HG03432 (cell line): Measurements from ENCODE around the gene KRTAP12-1.
"Not testable (repeated sequence)": the region's sequence is repeated elsewhere in the genome, so short reads cannot be mapped to it uniquely, and the experiment has no call there.

ENCODE experiments used
- ATAC-seq: cut with Tn5 transposase; IDR thresholded peaks from one replicate; pipeline ENCODE4 v1.9.1; 2021; ENCODE audit warnings: mild to moderate bottlenecking, moderate library complexity; ENCODE audit not compliant: unreplicated experiment

KRTAP12-1 gene

DNA sequence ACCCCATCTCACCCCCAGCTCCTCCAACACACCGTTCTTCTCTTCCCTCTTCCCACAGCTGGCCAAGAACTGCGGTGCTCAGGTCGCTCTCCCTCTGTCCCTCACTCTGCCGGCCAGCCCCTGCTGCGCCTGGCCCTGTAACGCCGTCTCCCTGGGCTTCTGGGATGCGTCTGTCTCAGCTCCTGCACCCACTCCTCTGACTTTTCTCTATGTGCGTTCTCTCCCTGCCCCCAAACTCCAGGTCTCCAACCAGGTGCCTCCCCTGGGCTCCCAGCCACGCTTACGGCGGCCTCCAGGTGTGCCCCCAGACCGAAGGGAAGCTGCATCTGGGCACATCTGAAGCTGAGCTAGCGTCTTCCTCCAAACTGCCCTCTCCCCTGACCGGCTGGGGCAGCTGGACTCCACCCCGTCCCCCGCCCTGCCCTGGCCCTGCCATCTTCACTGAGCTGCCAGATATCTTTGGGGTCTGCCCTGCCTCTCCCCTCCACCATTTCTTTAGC, 17.6 kb upstream of the KRTAP12-1 start:
- ATAC-seq = no peak

DNA sequence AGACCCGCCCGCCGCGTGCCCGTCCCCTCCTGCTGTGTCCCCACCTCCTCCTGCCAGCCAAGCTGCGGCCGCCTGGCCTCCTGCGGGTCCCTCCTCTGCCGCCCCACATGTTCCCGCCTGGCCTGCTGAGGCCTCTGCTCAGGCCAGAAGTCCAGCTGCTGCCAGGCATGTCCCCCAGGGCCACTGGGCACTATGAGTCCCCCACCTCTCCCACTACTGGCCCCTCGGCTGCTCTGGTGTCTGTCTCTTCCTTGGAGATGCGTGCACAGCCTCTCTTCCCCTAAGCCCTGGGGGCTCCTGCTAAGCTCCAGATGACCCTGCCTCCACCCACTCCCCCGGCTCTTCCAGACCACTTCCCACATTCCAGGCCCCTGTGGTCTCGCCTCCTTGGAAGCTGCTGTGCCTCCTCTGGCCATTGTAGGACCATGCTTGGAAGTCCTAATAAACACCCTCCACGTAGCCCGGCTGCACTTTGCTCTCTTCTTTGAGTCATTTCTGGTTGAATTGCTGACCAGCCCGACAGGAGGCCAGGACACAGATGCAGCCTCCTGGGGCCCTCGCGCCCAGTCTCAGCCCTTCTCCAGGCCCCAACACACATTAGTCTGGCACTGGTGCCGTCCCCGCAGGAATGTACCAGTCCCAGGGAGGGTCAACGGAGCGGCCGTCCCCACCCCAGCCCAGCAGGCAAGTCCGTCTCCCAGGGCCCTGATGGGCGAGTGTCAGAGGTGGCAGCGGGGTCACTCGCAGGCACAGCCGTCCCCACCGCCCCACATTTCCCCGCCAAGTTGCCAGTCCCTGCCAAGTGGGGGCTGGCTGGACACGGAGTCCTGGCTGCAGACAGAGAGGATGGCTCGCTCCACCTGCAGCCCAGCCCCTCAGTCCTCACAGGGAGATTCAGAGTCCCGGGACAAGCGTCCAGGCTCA, 16.1 kb upstream of the KRTAP12-1 start:
- ATAC-seq = no peak

DNA sequence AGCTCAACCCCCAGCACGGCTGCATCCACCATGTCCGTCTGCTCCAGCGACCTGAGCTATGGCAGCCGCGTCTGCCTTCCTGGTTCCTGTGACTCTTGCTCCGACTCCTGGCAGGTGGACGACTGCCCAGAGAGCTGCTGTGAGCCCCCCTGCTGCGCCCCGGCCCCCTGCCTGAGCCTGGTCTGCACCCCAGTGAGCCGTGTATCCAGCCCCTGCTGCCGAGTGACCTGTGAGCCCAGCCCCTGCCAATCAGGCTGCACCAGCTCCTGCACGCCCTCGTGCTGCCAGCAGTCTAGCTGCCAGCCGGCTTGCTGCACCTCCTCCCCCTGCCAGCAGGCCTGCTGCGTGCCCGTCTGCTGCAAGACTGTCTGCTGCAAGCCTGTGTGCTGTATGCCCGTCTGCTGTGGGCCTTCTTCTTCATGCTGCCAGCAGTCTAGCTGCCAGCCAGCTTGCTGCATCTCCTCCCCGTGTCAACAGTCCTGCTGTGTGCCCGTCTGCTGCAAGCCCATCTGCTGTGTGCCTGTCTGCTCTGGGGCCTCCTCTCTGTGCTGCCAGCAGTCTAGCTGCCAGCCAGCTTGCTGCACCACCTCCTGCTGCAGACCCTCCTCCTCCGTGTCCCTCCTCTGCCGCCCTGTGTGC, 15.3 kb upstream of the KRTAP12-1 start, which contains the start of gene KRTAP10-12:
Gene KRTAP10-12, plus strand, starts transcription at position 1 of the 639 bp plus-strand sequence. Its CDS starts 30 bp downstream, at position 31.
- not testable (repeated sequence) for ATAC-seq

- ATAC-seq = no peak
Measured at GRCh38 chr21:44696572-44696971, 14.6 kb upstream of the KRTAP12-1 start.

DNA sequence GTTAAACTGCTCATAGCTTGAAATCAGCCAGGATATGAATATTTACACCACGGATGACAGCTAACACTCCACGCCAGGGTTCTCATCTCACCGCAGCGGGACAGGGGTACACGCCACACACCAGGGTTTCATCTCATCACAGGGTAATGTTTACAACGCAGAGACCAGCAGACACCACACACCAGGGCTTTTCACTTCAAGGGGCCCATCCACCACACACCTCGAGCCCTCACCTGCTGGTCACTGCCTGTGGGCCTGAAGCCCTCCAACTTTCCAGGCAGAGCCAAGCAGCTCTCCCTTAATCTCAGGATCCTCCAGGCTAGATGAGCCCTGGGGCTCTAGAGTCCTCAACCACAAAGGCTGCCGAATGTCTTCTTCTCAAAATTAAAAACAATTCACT, 13.7 kb upstream of the KRTAP12-1 start:
- no peak for ATAC-seq

DNA sequence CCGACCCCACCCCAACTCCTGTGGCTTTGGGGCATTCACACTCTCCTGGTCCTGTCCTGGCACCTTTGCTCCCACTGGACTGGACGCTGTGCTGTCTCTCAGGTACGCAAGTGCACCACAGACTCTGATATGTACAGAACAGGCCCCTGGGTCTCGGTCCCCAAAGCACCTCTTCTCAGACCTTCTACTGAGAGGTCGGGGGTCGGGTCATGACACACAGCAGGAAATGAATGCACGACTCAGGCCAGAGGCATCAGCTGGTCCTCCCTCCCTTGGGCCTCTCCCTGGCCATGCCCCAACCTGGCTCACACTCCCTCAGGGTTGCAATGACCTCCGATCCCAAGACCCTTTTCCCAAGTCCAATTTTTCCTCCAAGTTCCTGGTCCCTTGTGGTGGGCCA, 13.2 kb upstream of the KRTAP12-1 start:
- ATAC-seq = no peak

GRCh38 chr21:44694776-44695175, 12.8 kb upstream of the KRTAP12-1 start:
- ATAC-seq = no peak

DNA sequence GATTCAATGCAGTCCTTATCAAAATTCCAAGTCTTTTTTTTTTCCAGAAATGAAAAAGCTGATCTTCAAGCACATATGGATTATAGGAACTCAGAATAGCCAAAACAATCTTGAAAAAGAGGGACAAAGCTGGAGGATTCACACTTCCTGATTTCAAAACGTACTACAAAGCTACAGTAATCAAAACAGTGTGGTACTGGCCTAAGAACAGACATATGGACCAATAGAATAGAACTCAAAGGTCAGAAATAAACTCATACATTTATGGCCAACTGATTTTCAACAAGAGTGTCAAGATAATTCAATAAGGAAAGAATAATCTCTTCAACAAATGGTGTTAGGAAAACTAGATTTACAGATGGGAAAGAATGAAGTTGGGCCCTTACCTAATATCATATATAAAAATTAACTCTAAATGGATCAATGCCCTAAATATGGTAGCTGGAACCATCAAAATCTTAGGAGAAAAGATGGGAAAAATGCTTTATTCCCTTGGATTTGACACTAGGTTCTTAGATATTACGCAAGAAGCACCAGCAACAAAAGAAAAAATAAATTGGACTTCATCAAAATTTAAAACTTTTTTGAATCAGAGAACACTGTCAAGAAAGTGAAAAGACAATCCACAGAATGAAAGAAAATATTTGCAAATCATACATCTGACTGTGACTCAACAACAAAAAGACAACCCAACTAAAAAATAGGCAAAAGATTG, 11.0 kb upstream of the KRTAP12-1 start:
- ATAC-seq = no peak

DNA sequence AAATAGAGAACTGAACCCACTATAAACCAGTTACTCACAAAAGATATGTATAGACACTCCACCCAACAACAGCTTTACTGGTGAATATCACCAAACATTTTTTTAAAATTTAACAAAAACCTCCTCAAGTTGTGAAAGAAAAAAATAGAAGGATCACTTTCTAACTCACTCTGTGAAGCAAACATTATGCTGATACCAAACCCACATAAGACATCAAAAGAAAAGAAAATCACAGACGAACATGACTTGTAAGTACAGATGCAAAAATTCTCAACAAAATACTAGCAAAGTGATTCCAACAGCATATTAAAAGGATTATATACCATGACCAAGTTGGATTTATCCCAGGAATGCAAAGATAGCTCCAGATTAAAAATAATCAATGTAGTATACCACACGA, 9.7 kb upstream of the KRTAP12-1 start:
- no peak for ATAC-seq

DNA sequence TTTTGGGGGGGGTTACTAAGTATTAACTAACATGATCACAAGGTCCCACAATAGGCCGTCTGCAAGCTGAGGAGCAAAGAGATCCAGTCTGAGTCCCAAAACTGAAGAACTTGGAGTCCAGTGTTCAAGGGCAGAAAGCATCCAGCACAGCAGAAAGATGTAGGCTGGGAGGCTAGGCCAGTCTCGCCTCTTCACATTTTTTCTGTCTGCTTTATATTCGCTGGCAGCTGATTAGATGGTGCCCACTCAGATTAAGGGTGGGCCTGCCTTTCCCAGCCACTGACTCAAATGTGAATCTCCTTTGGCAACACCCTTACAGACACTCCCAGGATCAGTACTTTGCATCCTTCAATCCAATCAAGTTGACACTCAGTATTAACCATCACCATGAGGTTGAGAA, 7.8 kb upstream of the KRTAP12-1 start:
- ATAC-seq = not testable (repeated sequence)

- no peak for ATAC-seq
Measured at GRCh38 chr21:44687671-44688070, 5.7 kb upstream of the KRTAP12-1 start.

DNA sequence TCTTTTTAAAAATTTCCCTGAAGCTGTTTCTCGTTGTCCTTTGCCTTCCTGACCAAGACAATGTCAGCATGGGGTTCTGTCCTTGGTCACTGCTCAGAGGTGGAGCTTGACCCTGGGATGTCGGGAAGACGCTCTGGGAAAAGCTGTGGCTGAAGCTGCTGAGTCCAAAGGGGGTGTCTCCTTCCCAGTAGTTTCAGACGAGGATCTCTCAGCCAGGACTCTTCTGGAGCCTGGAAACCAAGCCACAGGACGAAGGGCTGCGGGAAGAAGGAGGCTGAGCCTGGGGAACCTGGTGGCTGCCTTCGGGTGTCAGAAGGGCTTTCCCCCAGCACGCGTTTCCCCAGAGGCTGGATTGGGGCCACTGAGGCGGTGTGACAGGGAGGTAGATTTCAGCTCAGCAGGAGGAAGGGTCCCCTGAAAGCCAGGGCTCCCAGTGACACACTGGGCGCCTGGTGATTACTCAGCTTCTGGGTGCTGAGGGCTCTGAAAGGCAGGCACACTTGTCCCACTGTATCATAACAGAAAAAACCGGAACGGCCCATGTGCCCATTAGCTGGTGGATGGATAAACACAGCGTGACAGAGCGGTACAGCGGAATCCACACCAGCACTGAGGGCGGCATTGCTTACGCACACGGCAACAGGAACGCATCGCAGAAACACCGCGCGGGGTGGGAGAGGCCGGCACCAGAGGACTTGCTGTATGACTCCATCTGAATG, 5.0 kb upstream of the KRTAP12-1 start:
- ATAC-seq = no peak

DNA sequence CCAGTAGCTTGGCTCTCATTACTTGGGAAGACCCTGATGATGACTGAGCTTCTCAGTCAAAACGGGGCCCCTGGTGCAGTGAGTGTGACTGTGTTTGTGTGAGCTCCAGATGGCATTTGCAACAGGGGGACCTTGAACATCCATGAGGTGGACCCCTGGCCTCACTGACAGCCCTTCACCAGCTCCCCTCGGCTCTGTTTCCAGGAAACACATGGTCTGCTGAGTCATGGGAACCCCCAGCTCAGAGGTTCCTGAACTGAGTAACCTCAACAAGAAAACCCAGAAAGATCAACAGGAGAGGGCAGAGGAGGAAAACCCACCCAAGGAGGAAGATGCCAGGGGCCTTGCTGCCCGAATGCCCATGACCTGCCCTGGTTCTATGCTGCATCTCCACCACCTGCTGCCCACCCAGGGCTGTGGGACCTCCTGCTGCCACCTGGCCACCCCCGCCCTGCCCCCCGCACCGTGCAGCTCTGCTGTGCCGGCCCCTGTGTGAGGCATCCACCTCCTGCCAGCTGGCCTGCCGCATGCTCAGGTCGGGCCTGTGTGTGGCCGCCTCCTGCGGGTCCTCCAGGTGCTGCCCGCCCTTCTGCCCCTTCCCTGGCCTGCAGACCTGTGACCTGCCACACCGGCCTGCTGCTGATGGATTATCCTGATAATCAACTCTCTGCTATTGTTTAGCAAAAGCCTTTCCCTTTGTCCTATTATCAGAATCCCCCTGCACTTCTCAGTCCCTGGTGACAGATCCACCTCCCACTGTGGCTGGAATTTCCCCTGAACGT, 4.2 kb upstream of the KRTAP12-1 start:
- ATAC-seq = no peak

DNA sequence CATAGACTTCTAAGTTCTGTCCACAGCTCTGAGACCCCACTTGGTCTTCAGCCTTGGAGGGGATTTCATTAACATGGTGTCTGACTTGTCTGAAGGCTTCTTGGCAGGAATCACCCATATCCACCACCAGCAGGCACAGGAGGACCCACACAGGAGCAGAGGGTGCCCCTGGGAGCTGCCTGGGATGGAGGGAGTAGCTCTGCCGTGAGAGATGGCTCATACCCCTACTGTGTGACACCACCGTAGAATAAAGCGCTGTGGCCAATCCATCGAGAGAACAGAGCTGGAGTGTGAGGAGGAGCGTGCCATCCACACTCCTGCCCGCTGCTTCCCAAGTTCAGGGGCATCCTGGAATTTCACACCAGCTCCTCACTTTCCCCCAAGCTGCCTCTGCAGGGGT, 3.1 kb upstream of the KRTAP12-1 start:
- not testable (repeated sequence) for ATAC-seq

DNA sequence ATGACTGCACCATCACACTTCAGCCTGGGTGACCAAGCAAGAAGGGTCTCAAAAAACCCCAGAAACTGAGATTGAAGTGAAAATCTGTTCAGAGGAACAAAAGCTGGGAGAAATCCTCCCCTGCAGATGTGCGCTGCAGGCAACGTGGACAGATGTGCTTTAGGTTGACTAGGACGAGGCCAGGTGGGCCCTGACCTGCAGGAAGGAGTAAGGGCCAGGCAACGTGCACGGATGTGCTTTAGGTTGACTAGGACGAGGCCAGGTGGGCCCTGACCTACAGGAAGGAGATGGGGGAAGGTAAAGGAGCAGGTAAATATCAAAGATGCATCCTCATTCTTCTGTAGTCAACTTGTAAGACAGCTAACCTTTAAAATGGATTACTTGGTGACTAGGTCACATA, 2.5 kb upstream of the KRTAP12-1 start:
- ATAC-seq = no peak

DNA sequence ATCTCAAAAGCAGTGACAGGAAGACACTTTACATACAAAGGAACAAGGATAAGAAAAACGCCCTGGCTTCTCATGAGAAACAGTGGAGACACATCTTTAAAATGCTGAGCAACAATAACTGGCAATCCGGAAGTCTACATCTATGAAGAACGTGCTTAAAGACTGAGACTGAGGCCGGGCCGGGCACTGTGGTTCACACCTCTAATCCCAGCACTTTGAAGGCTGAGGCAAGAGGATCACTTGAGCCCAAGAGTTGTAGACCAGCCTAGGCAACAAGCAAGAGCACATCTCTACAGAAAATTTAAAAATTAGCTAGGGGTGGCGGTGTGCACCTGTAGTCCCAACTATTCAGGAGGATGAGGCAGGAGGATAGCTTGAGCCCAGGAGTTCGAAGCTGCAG, 2.1 kb upstream of the KRTAP12-1 start:
- ATAC-seq = no peak

GRCh38 chr21:44682580-44683151, 703 bp upstream of the KRTAP12-1 start:
- ATAC-seq = no peak

- no peak for ATAC-seq
Measured at GRCh38 chr21:44681152-44681551, 811 bp downstream of the KRTAP12-1 start.

DNA sequence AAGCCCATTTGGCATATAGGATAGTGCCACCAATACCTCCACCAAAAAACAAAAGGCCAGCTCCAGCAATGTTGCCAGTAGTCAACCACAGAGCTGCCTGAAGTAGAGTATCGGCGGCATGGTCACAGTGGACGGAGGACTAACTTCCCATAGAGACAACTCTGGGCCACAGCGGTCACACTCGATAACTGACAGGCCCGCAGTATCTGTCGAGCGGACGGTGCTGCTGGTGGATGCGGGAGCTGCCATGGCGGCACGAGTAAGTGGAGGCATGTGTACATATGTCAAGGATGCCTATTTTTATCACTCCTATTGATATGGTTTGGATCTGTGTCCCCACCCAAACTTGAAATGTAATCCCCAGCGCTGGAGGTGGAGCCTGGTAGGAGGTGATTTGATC, 4.1 kb downstream of the KRTAP12-1 start:
- no peak for ATAC-seq

GRCh38 chr21:44671911-44672310, 10.1 kb downstream of the KRTAP12-1 start:
- no peak for ATAC-seq
